GM13977 (cell line): ENCODE data around the gene USP36.

Experiments used
- DNase-seq: peaks from one replicate; pipeline ENCODE4 v3.0.0; 2012; ENCODE audit warnings: low spot score
- in situ Hi-C: fragments of 300-500 bp; cut with MboI; formaldehyde crosslinking; loops from one replicate; pipeline ENCODE4 v1.12.0; 2022; ENCODE audit warnings: low sequenced_read_pairs, low pct_unique_long_range_greater_than_20kb, mixed read lengths, inconsistent platforms; ENCODE audit not compliant: unreplicated experiment
- TF ChIP-seq, protein P1 (sequence below): IDR thresholded peaks from 2 replicates; pipeline ENCODE4 v1.5.1; 2012; ENCODE audit warnings: mild to moderate bottlenecking, control low read depth; ENCODE audit not compliant: insufficient read depth; ENCODE audit errors: extremely low read depth, missing control alignments

The USP36 gene

DNA sequence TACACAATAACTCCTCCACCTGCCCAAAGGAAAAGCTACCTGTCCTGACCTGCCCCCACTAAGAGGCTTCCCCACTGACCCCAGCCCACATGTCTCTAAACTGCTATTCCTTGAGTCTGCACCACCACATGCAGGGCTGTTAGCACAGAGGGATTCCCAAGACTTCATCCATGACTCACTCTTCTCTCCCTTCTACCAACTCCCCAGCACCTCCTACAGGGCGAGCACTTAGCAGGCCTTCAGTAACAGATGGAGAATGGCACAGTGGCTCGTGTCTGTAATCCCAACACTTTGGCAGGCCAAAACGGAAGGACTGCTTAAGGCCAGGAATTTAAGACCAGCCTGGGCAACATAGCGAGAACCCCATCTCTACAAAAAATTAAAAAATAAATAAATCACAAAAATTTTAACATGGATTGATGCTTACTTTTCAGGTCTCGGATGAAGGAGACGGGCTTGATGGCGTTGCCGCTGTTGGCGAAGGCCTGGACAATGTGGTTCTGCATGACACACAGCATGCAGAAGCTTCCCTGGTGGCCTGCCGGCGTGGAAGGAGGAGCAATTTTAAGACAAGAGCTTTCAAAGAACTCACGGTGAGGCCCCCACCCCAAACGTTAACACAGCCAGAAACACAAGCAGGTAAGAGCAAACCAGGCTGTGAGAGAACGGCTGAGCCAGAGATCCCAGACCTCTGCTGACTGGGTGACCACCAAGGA, 12.0 kb downstream of the USP36 start:
- DNase-seq: no peak
- TF ChIP-seq, protein P1, sequence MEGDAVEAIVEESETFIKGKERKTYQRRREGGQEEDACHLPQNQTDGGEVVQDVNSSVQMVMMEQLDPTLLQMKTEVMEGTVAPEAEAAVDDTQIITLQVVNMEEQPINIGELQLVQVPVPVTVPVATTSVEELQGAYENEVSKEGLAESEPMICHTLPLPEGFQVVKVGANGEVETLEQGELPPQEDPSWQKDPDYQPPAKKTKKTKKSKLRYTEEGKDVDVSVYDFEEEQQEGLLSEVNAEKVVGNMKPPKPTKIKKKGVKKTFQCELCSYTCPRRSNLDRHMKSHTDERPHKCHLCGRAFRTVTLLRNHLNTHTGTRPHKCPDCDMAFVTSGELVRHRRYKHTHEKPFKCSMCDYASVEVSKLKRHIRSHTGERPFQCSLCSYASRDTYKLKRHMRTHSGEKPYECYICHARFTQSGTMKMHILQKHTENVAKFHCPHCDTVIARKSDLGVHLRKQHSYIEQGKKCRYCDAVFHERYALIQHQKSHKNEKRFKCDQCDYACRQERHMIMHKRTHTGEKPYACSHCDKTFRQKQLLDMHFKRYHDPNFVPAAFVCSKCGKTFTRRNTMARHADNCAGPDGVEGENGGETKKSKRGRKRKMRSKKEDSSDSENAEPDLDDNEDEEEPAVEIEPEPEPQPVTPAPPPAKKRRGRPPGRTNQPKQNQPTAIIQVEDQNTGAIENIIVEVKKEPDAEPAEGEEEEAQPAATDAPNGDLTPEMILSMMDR: no peak
- in situ Hi-C loops: loop anchor here (25.0 kb wide), 1 partner anchor 316 kb away; no protein-coding TSS in a partner anchor

DNA sequence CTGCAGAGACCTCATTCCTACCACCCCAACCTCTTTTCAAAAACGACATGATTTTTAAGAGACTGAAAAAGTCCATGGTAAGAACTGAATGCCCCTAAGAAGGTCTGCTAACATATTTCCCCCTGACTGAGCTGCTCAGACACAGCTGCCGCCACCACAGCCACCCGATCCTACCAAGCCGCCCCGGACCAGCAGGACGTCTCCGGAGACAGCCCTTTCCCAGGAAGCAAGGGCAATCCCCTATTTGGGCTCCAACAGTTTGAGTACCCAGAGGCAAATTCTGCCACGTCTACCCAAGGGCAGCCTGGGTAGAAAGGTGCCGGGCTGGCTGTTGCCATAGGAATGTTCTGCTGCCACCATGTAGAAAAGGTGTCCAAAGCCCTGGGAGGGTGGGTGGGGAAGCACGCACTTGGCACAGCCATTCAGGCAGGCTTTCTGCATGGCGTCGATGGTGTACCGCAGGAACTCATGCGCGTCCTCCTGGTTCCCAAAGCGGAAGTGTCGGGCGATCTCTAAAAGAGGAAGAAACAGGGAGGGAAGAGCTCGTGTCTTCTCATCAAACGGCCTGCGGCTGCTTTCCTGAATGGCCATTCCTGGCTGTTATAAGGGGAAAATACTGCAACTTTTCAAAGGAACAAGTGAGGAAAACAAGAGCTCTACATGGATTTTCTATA, 13.6 kb downstream of the USP36 start:
- TF ChIP-seq, protein P1: no peak
- no peak for DNase-seq
- in situ Hi-C loops: loop anchor here (25.0 kb wide), 1 partner anchor 315 kb away; no protein-coding TSS in a partner anchor

DNA sequence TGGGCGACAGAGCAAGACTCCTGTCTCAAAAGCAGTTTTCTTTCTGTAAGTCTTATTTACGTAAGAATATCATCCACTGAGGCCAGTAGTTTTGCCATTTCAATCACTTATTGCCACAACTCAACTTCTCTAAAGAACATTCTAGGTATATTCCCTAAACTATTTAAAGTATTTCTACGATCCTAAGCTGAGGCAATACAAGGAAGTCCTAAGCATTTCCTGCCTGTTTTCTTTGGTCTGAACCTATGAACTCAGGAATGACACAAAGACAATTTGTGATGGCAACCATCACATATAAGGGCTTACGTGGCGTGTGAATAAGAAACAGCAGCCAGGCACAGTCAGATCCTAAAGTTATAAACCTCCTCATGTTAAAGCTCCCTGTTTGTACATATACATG, 14.2 kb downstream of the USP36 start:
- in situ Hi-C loops: loop anchor here (25.0 kb wide), 1 partner anchor 314 kb away; no protein-coding TSS in a partner anchor
- TF ChIP-seq, protein P1: no peak
- DNase-seq: no peak

DNA sequence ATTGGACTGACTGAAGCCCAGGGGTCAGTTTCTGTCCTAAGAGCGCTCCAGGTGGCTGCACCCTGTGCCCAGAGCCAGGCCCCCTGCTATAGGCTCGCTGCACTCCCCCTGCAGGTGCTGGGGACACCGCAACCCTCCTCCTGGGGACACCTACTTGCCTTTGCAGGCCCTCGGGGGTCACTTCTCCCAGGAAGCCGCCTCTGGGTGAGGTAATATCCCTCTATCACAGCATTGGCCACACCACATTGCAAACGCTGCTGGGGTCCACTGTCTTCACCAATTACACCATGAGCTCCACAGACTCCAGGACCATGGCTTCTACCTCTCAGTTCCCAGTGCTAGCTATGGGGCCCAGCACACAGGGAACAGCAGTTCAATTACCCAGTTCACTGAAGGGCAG, 14.9 kb downstream of the USP36 start:
- TF ChIP-seq, protein P1: no peak
- in situ Hi-C loops: loop anchor here (25.0 kb wide), 1 partner anchor 313 kb away; no protein-coding TSS in a partner anchor
- DNase-seq: no peak

DNA sequence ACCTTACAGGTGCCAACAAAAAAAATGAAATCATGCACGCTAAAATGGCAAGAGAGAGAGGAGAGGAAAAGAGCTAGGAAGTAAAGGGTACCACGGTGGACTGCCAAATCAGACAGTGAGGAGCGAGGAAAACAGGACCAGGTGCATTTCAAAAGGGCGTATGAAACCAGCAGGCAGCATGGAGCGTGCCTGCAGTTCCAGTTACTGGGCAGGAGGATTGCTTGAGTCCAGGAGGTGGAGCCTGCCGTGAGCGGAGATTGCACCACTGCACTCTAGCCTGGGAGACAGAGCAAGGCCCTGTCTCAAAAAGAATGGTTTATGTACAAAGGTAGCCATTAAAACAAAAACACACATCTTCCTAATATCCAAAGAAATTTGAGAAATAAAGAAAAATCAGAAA, 16.4 kb downstream of the USP36 start:
- no peak for DNase-seq
- in situ Hi-C loops: no loop called here
- TF ChIP-seq, protein P1: no peak

DNA sequence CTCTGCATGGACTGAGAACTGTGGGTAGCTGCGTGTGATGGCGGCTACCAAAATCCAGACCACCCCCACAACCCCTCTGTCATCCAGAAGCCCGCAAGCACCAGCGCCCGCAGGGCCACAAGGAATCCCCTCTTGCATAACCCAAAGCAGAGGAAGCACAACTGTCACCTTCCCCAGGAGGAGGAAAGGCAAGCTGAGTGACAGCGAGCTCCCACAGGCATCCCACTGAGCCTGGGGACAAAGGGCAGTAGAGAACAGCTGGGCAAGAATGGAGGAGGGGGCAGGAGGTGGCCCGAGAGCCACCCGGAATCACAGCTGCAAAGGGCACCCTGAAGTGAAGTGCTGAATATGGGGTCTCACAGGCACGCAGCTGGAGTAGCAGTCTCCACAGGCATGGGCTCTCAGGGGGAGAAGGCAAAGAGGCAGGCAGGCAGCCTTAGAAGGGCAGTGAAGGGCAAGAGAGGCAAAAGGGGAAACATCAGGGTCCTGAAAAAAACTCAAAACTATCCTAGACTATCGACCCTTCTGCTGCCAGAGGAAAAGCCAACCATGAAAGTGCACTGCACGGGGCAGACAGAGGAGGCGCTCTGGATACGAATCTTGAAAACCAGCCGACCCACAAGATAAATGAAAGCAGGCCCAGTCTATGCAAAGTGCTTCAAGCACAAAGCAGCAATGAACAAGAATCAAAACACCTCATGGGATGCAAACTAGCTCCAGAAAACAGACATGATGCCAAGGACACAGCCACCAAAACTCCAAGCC, 17.1 kb downstream of the USP36 start:
- no peak for DNase-seq
- TF ChIP-seq, protein P1: peak; percentile 14
- in situ Hi-C loops: no loop called here
